GM21528 (cell line): ENCODE data around the gene ARGLU1.
A peak's percentile ranks its signal among the peaks of the same experiment; 100 is the strongest.

Experiments
- ATAC-seq: cut with Tn5 transposase; IDR thresholded peaks from one replicate; pipeline ENCODE4 v1.9.1; 2021; ENCODE audit warnings: mild to moderate bottlenecking, moderate library complexity; ENCODE audit not compliant: unreplicated experiment, low FRiP score

Gene ARGLU1

GRCh38 chr13:106588367-106588766 is 20.4 kb upstream of the ARGLU1 start:
- no peak for ATAC-seq

GRCh38 chr13:106587787-106588186 is 19.9 kb upstream of the ARGLU1 start:
- ATAC-seq = no peak

DNA sequence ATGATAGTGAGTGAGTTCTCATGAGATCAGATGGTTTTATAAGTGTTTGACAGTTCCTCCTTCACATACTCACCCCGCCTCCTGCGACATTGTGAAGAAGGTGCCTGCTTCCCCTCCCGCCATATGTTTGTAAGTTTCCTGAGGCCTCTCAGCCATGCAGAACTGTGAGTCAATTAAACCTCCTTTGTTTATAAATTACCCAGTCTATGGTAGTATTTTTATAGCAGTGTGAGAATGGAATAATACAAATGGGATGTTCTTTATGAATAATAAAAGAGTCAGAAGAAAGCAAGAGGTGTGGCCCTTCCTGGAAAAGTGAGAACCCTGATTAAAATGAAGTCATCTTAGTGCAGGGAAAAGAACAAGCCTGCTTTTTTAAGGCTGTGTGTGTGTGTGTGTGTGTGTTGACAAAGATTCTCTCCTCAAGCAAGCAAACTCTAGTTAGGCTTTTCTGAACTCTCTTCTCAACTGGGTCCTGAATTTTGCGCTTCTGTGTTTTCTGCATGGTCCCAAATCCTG is 18.8 kb upstream of the ARGLU1 start:
- no peak for ATAC-seq

GRCh38 chr13:106581225-106581624 is 13.3 kb upstream of the ARGLU1 start:
- ATAC-seq = no peak

- ATAC-seq = no peak
These were observed 8.0 kb upstream of the ARGLU1 start for GRCh38 chr13:106575896-106576295.

DNA sequence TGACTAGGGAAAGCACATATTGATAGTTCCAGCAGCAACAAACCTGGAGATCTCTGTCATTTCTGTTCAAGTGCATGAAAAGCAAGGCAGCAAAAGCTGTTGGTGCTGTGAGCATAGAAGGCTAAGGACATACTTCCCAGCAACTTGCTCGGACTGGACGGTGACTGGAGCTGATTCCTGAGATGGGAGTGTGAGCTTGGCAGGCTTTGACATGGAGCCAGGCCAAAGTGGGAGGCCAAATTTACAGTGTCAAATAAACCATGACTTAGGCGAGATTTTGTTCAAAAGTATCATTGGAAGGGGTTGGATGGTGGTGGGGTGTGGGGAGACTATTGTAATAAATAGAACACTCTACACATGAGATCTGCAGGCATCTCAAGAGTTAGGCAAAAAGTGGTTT is 5.9 kb upstream of the ARGLU1 start:
- ATAC-seq = no peak

- ATAC-seq = no peak
These were observed 5.4 kb upstream of the ARGLU1 start for GRCh38 chr13:106573284-106573846.

GRCh38 chr13:106570299-106570852 is 2.4 kb upstream of the ARGLU1 start:
- no peak for ATAC-seq

DNA sequence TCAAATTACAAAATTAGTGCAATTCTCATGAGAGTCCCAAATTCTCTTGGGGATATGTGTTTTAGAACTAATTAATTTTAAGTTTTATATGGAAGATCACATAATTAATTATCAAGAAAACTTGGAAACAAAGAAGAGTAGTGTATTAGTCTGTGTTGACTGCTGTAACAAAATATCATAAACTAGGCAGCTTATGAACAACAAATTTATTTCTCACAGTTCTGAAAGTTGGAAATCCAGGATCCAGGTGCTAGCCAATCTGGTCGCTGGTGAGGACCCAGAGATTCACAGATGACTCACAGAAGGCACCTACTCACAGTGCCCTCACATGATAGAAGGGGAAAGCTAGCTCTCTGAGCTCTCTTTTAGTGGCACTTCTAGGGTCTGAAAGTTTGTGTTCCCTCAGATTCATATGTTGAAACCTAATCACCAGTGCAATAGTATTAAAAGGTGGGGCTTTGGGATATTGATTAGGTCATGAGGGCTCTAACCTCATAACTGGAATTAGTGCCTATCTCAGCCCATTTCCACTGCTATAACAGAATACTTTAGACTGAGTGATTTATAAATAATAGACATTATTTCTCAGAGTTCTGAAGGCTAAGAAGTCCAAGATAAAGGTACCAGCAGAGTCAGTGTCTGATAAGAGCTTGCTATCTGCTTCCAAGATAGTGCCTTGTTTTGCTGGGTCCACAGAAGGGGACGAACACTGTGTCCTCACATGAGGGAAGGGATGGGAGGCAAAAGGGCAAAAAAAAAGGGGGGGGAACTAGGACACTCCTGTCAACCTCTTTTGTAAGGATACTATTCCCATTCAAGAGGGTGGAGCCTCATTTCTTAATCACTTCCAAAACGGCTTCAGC is 1.5 kb upstream of the ARGLU1 start:
- ATAC-seq = no peak

- ATAC-seq = peak; percentile 45
These were observed 514 bp upstream of the ARGLU1 start for GRCh38 chr13:106568299-106569003.

DNA sequence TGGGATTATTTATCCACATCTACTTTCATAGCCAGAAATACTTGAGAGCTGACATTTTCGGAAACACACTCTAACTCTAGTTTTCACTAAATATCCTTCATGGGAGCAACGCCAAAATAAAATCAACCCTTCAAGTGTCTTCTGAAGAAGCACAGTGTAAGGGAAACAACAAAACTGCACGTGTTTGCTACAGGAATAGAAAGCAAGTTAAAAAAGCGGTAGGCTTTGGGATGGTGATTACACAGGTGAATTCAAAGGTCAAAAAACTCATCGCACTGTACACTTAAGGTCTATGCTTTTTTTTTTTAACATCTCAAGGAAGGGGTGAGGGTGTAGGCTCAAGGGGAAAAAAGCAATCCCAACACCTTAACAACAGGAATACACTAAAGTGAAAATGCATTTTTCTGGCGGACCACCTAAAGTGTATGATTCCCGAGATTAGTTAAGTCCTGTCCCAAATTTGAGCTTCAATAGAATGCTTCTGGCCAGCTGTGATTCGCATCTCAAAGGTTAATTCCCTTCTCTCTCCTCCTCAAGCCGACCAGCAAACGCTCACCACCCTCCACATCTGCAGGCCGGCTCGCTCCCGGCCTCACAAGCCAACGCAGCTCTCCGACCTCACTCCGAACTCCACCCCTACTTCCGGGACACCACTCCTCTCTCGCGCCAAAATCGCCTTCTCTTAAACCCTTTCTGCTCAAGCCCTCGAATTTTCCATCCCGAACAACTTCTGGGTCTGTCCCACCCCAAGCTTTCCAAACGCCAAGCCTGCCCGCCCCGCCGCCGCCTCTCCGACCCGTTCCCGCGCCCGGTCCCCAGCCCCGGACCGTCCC is 1.1 kb downstream of the ARGLU1 start:
- ATAC-seq = peak; percentile 47

DNA sequence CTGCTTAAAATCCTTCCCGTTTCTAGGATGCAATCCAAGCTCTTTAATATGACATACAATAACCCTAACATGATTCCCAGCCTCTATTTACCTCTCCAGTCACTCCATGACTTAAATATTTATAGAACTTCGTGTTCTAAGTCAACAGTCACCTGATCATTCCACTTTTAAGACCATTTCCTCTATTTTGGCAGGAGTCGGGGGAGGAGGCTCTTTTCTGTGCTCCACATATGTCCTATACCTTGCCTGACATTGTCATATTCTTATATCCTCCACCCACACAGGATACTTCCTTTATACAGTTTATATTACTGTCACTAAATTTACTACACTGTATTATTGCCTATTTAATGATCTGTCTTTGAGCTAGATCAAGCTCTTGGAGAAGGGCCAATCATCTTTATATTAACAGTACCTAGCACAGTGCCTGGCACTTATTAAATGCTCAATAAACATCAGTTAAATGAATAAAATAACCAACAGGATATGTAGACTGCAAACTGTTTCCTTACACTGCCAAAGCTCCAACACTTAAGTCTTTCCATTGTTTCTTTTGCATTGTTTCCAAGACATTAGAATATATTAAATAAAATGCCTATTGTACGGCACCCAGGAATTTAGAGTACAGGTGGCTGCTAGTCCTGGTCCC is 2.7 kb downstream of the ARGLU1 start:
- no peak for ATAC-seq

DNA sequence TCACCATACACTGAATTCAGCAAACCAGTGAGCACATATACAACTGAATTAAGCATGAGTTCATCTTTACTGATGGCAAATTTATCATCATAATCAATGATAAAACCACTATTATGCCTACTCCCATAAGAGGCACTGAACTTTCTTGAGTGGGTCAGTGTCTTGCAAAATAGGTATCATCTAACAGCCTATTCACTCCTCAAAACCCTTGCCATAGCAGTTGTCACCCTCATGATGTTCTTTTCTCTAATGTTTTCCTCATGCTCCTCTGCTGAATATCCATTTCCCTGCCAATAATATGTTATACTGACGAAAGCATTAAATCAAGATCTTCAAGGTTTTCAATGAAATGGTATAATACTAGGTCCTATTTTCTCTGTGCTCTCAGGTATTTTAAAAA is 5.6 kb downstream of the ARGLU1 start:
- no peak for ATAC-seq

DNA sequence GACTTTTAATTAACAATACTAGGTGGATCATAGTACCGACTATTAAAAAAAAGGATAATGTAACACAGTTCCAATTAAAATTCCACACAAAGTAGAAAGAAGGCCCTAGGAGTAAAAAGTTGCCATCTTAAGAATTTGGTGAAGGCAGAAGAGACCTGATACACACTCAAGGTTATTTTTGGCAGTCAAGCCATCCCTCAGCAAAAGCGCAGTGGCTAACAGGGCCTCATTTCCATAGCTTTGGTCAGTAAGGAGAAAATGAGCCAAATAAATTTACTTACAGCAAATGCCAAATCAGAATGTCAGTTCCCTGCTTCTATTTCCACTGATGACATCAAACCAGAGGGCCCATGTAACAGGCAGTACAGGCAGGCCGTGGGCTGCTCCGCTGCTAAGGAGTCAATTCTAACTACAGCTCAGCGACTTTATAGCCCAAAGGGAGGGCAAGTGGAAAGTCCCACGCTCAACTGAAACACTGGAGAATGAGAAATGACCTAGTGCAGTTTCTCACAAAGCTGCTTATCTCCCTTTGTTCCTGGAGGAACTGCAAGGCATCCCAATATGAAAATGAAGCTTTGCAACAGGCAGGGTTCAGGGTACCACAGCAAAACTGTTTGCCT is 6.3 kb downstream of the ARGLU1 start:
- ATAC-seq = peak; percentile 76

DNA sequence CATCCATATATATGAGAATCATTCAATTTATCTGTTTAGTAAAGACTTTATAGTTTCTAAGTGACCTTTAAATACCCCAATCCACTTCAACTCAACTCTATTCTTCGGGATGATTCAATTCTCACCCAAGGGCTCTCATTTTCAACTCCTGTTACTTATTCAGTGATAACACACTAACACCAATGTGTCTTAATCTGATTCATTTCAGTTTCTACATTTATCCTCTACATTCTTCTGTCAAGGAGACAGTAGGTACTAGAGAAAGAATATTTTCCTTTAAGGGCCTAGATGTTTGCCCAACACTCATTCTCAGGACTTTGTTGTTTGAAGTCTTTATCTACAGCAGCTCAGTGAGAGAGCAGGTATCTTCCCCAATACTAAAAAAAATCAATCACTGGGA is 7.1 kb downstream of the ARGLU1 start:
- no peak for ATAC-seq

DNA sequence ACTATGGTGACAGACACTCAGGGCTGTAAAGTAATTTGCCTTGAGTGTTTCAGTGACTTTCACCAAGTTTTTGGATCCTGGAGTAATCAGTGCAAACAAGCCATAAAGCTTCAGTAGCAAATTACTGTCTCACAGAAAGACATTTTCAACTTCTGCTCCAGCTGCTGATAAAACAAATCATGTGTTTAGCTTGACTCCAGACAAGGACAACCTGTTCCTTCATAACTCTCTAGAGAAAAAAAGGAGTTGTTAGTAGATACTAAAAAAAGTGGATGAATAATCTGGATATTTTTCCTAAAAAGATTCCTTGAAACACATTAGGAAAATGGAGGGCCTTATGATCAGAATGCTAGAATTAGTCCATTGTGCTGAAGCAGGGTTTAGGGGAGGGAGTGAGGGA is 9.4 kb downstream of the ARGLU1 start:
- ATAC-seq = no peak

- ATAC-seq = no peak
These were observed 12.2 kb downstream of the ARGLU1 start for GRCh38 chr13:106555631-106556328.

GRCh38 chr13:106551751-106552150 is 16.2 kb downstream of the ARGLU1 start:
- ATAC-seq = no peak

- no peak for ATAC-seq
These were observed 16.6 kb downstream of the ARGLU1 start for GRCh38 chr13:106551350-106551749.
